NCI-H146 (cell line): ENCODE results near the gene RPL36.
"Not testable (repeated sequence)": the region's sequence is repeated elsewhere in the genome, so short reads cannot be mapped to it uniquely, and the experiment has no call there.

ENCODE experiments used
- DNase-seq: peaks from one replicate; lab custom pipeline; 2025; lab: John Stamatoyannopoulos, UW

The RPL36 gene

DNA sequence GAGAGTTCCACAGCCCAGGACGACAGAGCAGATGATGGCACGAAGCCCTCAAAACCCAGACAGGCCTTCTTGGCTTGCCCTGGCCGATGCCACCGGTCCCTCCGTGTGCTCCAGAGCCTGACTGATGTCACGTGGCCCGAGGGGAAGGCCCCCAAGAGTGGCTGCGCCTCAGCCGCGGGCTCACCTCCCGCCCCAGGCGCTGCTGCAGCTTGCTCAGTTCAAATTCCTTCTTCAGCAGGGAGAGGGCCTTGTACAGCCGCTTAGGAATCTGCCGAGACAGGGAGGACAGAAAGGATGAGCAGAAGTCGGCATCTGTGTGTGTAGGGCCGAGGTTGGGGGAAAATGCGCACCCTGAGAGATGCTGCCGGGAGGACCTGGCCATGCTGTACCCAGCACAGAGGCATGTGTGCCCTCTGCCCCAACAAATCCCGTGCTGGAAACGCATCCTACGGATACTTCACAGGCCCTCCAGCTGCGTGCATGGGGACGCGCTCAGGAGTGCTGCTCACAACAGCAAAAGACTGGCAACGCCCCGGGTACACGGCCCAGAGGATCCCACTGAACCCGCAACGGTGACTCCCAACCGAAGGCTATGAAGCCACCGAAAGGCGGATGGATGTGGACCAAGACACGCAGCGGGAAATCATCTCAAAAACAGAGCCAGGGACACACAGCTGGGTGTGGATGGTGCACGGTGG lies 16.9 kb downstream of the RPL36 start:
- no peak for DNase-seq

DNA sequence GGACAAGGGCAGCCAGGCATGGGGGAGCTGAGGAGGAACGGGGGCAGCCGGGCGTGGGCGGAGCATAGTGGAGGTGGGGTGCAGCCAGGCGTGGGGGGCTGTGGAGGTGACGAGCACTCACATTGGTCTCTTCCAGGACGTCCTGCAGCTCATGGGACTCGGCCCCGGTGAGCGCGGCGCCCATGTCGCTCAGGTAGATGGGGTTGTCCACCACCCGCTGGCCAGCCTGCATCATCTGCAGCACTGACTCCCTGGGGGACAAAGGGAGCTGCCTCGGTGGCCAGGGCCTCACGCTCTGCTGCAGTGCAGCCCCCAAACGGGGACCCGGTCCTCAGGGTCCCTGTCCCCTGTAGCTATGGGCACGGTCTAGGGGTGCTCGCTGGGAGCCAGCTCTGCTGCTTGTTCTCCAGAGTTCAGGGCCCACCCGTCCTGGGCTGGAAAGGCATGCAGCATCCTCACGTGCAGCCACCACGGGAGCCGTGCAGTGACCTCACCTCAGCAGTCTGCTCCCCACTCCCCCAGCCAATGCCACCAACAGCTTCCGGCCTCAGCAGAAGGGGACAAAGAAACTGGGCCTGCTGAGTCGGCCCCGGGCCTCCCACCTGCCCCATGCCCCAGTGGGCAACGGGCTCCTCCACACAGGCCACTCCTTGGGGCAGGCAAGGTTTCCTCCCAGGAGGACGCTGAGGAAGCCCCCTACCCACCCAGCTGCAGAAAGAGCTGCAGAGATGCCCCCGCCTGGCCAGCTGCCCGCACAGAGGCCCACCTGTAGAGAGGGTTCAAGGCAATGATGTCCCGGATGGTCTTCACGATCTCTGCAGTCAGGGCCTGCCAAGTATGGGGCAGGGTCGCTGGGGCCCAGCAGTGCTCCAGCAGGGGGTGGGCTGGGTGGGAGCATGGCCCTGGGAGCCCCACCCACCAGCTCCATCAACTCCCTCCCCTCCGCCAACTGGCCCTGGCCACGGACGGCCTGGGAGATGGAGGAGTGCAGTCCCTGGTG lies 17.8 kb downstream of the RPL36 start:
- no peak for DNase-seq

DNA sequence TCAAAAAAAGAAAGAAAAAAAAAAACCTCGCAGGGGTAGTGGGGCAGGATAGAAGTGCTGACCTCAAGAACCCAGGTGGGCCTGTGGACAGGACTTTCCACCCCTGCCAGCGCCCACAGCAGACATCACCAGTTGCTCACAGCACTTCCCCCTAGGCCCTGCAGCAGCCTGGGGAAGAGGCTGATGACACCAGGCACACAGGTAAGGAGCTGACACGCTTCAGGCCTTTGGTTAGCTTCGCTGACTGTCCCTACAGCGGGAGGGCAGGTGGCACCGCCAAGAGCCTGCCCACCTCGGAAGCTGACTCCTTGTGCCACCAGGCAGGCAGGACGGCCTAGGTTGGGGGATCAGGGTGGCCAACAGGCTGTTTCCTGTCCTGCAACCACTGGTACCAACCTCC lies 20.9 kb downstream of the RPL36 start:
- no peak for DNase-seq

DNA sequence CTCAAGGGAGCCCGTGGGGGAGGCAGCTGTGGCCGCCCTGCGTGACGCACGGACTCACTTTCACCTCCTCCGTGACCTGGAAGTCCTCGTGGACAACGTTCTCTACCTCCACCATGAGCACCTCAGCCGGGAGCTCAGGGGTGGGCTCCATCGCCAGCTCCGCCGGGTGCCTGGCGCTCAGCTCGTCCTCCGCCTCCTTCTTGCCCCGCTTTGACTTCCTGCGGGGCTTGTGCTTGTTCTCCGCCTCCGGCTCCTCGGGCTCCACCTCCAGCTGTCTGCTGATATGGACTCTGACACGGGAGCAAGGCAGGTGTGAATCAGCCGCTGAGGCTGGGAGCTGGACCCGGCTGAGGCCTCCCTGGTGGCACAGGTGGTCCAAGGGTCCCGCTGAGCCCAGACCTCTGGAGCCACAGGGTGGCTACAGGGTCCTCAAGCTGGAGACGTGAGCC lies 21.6 kb downstream of the RPL36 start:
- DNase-seq, result no peak

DNA sequence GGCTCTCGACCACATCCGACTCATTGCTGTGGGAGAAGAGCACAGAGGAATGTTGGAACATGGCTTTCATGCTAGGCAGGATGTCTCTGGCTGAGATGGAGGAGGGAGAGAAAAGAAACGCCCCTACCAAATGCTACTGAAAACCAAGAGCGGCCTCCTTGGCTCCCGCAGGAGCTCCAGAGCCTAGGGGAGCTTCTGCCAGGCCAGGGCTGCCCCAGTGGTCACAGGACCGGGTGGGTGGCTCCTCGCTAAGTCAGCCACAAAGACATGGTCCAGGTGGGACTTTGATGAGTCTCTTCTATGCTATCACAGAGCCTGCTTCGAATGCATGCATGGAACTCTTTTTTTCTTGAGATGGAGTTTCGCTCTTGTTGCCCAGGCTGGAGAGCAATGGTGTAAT lies 23.1 kb downstream of the RPL36 start:
- no peak for DNase-seq

DNA sequence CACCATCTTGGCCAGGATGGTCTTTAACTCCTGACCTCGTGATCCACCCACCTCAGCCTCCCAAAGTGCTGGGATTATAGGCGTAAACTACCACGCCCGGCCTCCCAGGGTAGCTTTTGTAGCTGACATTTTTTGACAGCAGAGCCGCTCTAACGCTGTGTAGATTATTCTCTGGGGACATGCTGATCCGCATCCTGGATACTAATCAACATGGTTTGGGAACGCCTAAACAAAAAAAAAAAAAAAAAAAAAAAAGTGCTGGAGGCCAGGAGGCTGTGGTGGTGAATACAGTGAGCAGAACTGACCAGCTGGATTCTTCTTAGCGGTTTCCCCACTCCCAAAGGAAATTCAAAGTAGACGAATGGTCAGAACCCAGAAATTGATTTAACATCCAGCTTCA lies 24.7 kb downstream of the RPL36 start:
- DNase-seq, result no peak

DNA sequence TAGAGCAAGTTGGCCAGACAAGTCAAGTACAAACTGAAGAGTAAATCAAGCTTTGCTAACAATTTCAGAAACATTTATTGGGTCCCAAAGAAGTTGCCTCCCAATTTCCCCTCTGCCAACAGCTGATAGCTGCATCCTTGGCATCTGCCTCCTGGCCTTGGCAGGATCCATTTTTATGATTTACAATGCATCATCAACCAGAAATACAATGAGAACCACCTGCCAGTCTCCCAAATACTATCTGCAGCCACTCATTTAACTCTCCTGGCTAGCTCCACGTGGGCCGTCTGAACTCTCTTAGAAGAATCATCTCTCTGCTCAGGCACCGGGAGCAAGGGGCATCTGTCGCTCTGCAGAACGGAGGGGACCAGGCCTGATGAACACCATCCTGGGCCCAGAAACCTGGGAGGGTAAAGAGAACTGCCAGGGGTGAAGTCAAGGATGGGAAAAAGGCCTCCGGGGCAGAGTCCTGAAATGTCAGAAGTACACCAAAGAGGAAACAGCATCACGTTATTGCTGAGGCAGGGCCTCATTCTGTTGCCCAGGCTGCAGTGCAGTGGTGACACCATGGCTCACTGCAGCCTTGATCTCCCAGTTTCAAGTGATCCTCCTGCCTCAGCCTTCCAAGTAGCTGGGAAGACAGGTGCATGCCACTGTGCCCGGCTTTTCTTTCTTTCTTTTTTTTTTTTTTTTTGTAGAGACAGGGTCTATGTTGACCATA lies 27.3 kb downstream of the RPL36 start:
- DNase-seq, result no peak

DNA sequence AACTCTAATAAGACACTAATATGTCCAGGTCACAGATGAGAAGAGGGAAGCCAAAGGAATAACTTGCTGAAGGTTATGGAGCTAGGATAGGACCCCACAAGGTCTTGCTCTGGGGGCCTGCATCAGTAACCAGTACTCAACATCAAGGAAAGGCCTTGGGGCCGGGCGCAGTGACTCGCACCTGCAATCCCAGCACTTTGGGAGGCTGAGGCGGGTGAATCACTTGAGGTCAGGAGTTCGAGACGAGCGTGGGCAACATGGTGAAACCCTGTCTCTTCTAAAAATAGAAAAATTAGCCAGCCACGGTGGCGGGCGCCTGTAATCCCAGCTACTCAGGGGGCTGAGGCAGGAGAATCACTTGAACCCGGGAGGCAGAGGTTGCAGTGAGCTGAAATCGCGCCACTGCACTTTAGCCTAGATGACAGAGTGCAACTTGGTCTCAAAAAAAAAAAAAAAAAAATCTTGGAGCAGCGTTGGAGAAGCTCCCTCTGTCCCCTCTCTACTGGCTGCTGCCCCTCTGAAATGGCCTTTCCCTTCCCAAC lies 28.0 kb downstream of the RPL36 start:
- DNase-seq, result no peak

DNA sequence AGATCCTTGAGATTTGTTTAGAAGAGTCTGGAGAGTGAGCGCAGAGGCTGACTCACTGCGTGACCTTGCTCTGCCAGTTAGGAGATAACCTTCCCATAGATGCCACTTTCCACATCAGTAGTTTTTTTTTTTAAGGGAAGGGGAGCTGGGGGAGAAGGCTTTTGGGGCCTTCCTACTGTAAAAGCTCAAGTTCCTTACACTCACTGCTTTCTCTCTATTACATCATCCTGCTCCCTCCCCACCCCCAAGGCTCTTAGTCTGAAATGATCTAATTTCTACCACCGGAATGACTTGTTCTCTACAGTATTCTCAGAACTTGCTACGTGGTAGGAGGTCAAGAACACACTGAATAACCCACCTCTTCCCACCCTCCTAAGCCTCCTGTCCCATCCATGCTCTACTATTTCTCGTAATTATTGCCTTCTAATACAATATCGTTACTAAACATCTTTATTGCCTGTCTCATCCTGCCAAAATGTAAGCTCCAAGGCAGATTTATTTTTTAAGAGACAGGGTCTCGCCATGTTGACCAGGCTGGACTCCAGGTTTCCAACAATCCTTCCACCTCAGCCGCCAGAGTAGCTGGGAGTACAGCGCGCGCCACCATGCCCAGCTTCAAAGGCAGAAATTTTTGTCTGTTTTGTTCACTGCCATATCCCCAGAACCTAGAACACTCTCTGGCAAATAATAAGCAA lies 28.6 kb downstream of the RPL36 start:
- DNase-seq, result no peak

DNA sequence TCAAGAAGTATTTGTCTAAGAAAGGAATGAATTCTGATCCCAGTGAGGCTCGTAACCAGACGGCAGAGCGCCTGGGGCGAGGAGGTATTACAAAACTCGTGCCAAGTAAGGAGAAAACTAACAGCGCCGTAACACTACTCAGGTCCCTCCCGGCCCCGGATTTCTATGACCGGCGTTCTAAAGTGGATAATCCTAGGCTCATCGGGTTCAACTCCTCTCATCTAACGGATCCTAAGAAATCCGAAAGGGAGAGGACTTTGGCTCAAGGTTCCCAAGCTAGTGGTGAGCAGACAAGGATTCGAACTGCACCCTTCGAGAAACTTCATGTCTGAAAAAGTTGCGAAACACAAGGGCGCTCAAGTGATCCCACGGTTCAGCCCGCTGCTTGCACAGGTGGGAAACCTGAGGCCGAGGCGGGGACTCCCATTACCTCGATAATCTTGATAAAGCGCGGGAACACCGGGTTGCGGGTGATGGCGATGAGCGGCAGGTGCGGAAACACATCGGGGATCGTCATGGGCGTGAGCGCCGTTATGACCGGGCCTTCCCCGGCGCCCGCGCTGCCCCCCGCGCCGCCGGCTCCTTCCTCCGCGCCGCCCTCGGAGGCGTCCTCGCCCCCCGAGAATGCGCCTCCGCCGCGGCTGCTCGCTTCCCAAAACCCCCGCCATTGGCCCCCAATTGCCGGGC lies 29.3 kb downstream of the RPL36 start:
- peak; percentile 10 for DNase-seq

DNA sequence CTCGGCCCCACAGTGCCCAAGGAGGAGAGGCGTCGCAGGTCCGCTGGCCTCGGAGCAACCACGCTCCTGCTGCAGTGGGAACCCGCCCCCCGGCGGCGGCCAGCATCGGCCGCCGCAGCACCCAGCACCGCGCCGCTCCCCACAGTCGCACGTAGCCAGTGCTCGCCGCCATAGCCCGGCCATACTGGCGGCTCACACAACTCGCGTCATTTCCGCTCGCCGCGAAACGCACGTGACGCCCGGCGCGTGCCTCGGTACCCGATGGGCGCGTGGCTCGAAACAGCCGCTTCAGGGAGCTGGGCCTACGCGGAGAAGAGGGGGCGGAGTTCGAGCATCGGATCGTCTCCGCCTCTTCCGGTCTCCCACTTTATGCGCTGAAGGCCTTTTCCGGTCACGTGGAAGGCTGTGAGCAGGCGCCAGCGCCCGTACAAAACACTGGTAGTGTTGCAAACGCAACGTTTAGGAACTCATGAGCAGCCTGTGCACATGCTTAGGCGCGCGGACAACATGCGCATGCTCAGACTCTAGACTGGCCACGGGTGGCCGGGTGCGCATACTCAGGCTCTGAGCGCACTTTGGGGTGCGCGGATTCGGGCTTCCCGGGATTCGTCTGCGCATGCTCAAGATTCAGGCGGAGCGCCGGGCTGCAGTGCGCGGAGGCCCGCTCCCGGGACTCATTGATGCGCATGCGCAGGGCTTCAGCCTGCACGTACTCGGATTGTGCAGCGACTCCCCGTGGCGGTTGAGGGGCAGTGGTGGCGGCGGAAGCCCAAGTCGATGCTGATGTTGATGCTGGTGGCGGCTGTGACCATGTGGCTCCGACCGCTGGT lies 30.1 kb downstream of the RPL36 start, which contains the start of the genes CATSPERD and LONP1:
TSS of gene CATSPERD (plus strand) at position 677 of the 830 bp plus-strand sequence. CDS start at position 778, 101 bp downstream.
TSS of gene LONP1 (minus strand) at position 186 of the 830 bp plus-strand sequence. CDS start at position 172, 14 bp downstream.
- peak; percentile 96 for DNase-seq

DNA sequence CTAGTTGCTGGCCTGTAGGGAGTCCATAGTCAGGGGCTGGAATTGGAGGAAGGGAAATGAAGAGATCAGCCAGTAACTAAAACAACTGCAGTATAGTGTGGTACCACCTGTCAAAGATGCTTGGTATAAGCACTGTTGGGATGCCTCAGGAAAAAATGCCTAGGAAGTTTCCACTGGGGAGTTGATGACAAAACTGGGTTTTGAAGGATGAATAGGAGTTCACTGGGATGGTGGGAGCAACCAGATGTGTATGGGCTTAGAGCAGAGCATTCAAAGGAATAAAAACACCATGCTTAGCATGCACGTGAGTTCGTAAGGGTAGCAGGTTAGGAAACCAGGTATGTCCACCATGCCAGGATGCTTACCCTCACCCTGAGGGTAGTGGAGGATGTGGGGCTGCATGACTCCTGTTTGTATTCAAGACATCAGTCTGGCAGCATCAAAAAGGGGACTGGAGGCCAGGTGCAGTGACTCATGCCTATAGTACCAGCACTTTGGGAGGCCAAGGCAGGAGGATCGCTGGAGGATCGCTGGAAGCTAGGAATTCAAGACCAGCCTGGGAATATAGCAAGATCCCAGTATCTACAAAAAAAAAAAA lies 37.5 kb downstream of the RPL36 start:
- no peak for DNase-seq

DNA sequence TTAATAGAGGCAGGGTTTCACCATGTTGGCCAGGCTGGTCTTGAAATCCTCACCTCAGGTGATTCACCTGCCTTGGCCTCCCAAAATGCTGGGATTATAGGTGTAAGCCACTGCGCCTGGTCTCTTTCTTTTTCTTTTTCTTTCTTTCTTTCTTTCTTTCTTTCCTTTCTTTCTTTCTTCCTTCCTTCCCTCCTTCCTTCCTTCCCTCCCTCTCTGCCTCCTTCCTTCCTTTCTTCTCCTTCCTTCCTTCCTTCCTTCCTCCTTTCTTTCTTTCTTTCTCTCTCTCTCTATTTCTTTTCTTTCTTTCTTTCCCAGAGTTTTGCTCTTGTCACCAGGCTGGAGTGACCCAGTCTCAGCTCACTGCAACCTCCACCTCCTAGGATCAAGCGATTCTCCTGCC lies 43.1 kb downstream of the RPL36 start:
- DNase-seq, result not testable (repeated sequence)

DNA sequence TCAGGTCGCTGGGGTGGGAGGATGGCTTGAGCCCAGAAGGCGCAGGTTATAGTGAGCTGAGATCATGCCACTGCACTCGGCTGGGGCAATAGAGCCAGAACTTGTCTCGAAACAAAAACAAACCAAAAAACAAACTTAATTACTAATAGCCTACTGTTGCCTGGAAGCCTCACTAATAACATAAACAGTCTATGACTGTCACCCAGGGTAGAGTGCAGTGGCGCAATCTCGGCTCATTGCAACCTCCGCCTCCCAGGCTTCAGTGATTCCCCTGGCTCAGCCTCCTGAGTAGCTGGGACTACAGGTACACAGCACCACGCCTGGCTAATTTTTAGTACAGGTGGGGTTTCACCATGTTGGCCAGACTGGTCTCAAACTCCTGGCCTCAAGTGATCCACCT lies 48.3 kb downstream of the RPL36 start:
- no peak for DNase-seq
